Choroid plexus epithelial cell (primary cell): ENCODE measurements around the gene KCTD16.

Source experiments
- DNase-seq: peaks from one replicate; pipeline ENCODE4 v3.0.0-alpha.2; 2010; ENCODE audit warnings: low read depth
- H3K4me3 ChIP-seq: 2 replicates; pipeline ENCODE4 v1.5.1; 2011; ENCODE audit warnings: low read depth, mild to moderate bottlenecking, control low read depth, low read length, moderate library complexity
- CTCF ChIP-seq: conservative IDR thresholded peaks from 2 replicates; pipeline ENCODE4 v1.5.1; 2011; ENCODE audit warnings: low read depth, mild to moderate bottlenecking, control low read depth, inconsistent platforms, low read length, moderate library complexity

The KCTD16 gene

GRCh38 chr5:144307736-144308135 lies 137.1 kb downstream of the KCTD16 start:
- TF ChIP-seq CTCF = no peak
- no peak for DNase-seq
- no peak overlapping the region for H3K4me3 ChIP-seq

GRCh38 chr5:144308174-144308573 lies 137.5 kb downstream of the KCTD16 start:
- no peak overlapping the region for H3K4me3 ChIP-seq
- DNase-seq = no peak
- no peak for TF ChIP-seq CTCF

DNA sequence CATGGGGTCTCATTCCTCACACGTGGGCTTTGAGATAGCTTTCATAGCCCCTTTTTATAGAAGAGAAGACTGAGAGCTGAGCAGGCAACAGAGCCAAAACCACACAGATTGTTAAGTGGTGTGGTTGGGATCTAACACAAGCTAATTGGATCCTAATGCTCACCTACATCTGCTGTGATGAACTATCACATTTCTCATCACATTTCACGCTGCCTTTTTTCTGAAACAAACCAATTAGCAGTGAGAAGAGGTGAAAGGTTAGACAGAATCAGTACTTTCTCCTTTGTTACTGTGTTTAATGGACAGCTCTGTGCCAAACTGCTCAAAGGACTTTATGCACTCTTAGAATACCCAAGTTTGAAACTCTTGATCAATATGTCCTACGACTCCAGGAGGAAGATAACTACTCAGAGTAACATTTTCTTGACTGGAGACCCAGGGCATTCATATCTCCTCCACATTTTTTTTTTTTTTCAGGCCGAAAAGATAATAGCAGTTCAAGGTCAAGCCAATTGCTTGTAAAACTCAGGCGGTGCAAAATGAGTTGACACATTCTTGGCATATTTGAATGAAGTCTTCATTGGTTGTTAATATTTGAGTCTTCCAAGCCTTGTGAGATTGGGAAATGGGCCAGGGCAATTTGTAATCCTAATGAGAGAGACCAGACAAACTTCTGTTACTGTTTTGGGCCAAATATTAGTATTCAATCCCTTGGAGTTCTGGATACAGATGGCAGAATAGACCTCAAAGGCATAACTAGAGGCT lies 138.4 kb downstream of the KCTD16 start:
- peak; percentile 41 for DNase-seq
- no peak overlapping the region for H3K4me3 ChIP-seq
- TF ChIP-seq CTCF = no peak

DNA sequence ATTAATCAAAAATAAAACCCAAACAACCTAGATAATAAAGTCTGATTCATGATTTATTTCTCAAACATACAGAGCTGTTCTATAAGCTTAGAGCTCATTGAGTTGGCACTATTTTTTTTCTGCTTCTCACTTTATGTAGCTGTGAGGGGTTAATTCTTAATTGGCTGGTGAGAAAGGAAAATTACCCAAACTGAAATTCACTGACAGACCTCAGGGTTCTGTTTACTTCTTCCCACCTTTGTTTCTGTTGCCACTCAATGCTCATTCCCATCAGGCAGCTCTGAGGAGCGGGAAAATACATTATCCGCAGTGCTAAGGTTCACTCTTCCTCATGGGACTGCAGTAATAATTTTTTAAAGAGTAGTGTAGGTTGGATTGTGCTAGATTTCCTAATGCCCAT lies 139.9 kb downstream of the KCTD16 start:
- H3K4me3 ChIP-seq = no peak overlapping the region
- no peak for DNase-seq
- no peak for TF ChIP-seq CTCF

DNA sequence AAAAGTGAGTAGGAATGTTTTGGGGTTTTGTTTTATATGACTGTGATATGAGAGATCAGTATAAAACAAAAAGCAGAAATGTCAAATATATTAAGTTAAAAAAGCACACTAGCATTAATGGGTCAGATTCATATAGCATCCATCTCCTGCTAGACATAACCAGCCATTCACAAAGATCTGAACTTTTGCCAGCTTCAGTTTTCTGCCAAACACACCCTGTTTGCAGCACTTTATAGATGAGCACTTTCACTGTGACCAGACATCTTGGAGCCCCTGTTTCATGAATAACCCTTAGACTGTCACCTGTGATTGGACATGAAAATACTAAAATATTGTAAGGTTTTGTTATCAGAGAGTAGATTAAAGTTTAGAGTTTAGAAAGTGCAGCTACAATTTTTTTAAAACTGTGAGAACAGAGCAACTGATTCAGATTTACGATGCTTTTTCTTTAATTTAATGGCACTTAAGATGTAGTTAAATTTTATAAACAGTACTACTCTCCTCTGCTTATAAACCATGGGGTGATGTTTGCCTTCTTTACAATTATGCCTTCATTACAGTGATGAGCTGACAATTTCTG lies 142.6 kb downstream of the KCTD16 start:
- no peak for DNase-seq
- H3K4me3 ChIP-seq = no peak overlapping the region
- TF ChIP-seq CTCF = no peak

- no peak overlapping the region for H3K4me3 ChIP-seq
- no peak for DNase-seq
- TF ChIP-seq CTCF = no peak
Observed at GRCh38 chr5:144315026-144315425, 144.4 kb downstream of the KCTD16 start.
